Measurements from ENCODE around the gene LTBP1.

GRCh38 chr2:33436083-33436482 is 489.3 kb downstream of the LTBP1 start:
- no peak for TF ChIP-seq CTCF (IDR thresholded peaks at IDR 0.05)
- no peak for TF ChIP-seq POLR2A (IDR thresholded peaks at IDR 0.05)

All from breast epithelium (tissue), 3 donors.